ENCODE results near the gene PARD6G.

Gene PARD6G

DNA sequence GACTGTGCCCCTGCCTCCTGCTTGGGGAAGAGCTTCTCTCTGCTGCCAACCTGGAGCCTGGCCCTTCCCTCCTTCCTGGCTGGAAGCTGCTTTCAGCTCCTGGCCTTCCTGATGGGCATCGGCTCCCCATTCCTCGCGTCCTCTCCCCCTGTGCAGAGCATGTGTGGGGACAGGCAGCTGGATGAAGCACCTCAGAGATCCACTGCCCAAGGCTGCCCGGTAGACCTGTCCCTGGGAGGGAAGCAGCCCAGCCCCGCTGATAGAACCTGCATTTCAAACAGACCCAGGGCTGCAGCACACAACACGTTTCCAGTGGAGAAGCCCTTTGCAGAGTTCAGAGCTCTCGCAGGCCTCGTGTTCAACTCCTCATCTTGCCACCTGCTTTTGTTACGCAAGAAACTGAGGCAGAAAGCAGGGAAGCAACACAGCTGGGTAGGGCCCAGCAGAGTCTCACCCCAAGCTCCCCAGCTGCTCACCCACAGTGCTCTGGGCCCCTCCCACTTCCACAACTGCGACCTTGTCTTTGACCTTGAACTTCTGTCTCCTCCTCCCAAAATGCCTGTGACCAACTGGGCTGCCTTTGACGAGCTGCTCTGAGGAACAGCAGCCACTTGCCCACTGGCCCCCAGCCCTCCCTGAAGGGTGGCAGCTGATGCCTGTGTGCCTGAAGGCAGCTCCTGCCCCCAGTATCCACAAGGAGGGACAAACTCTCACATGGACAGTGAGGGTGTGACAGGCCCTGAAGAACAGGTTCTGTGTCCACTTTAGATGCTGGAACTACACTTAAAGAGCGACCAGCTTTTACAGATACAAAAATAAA is 65.5 kb downstream of the PARD6G start:
- Histone ChIP-seq H3K4me3 (ENCODE audit: low read depth in 1 of 2, low read length in 2 of 2) (no peak overlapping the region), H3K36me3 (ENCODE audit: insufficient read depth, low read length) (no peaks in the 10 kb centered on the region), H3K27me3 (ENCODE audit: control insufficient read depth in 1 of 2, insufficient read depth in 2 of 2, low read length in 2 of 2) (no peaks in the 10 kb centered on the region), H3K9ac (ENCODE audit: low read length) (no peak overlapping the region), H3K9me3 (ENCODE audit: low read length) (no peaks in the 10 kb centered on the region), H3K4me1 (ENCODE audit: insufficient read depth, low read length) (peaks cover 5% of the 10 kb centered on the region), H3K27ac (ENCODE audit: low read depth, low read length) (no peak overlapping the region)

DNA sequence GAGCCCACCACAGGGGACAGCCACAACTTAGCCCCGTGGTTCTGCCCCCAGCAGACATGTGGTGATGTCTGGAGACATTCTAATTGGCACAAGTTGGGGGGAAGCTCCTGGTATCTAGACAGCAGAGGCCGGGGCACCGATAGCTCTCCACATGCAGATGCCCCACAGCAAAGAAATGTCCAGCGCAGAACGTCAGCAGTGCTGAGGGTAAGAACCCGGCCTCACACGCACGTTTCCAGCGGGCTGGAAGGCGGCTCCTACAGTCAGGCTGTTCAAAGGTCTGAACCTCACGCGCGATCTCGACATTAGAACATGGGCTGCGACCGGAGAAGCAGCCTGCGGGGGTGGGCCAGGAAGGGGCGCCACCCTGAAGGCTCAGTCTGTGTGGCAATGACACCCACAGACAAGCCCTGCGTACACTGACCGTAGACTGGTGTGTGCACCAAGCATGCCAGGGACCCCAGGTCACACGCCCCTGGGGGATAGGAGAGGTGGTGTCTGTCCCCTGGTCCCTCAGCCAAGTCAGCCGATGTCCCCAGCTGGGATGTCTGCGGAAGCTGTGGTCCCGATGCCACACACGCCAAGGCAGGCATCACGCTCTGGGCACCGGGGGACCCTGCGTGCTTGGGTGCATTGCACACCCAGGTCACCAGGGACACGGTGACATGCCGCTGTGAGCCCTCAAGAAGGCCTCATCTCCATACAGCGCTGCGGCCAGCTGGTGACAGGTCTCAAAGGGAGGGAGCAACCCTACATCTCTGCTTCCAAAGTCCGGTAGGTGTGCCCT is 66.3 kb downstream of the PARD6G start:
- Histone ChIP-seq H3K4me1 (ENCODE audit: insufficient read depth, low read length) (peaks cover 12% of the 10 kb centered on the region), H3K9ac (ENCODE audit: low read length) (no peak overlapping the region), H3K27ac (ENCODE audit: low read depth, low read length) (no peak overlapping the region), H3K9me3 (ENCODE audit: low read length) (no peaks in the 10 kb centered on the region), H3K36me3 (ENCODE audit: insufficient read depth, low read length) (no peaks in the 10 kb centered on the region), H3K4me3 (ENCODE audit: low read depth in 1 of 2, low read length in 2 of 2) (no peak overlapping the region), H3K27me3 (ENCODE audit: control insufficient read depth in 1 of 2, insufficient read depth in 2 of 2, low read length in 2 of 2) (no peaks in the 10 kb centered on the region)

DNA sequence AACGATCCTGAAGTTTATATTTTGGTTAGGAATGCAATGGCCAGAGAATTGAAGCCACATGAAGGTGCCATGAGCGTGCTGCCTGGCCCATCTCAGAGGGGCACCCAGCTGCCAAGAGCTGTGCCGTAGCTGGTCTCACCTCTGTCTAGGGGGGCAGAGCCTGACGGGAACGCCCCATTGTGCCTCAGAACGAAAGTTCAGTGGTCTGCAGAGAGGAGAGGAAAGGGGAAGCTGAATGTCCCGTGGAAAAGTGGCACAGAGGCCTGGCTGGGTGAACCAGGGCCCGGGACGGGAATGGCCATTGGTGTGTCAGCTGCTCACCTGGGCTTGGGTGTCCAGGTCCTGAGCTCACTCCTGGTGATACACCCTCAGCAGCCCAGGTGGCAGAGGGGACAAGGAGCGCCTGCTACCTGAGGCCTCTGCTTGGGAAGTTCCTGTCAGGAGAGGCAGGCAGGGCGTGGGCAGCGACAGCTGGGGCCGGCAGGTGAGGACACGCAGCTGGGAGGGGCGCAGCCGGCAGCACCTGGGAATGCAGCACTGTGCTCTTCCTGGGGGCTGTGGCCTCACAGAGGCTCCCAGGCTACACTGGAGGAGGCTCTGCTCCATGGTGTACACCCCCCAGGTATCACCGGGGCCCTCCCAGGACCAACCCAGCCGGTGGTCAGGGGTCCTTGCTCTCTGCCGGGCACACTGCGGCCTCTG is 67.3 kb downstream of the PARD6G start:
- Histone ChIP-seq H3K27me3 (ENCODE audit: control insufficient read depth in 1 of 2, insufficient read depth in 2 of 2, low read length in 2 of 2) (no peaks in the 10 kb centered on the region), H3K27ac (ENCODE audit: low read depth, low read length) (no peak overlapping the region), H3K9me3 (ENCODE audit: low read length) (no peaks in the 10 kb centered on the region), H3K9ac (ENCODE audit: low read length) (no peak overlapping the region), H3K4me3 (ENCODE audit: low read depth in 1 of 2, low read length in 2 of 2) (no peak overlapping the region), H3K4me1 (ENCODE audit: insufficient read depth, low read length) (peaks cover 12% of the 10 kb centered on the region), H3K36me3 (ENCODE audit: insufficient read depth, low read length) (no peaks in the 10 kb centered on the region)

- no peaks in the 10 kb centered on the region for H3K27me3 ChIP-seq (ENCODE audit: control insufficient read depth in 1 of 2, insufficient read depth in 2 of 2, low read length in 2 of 2)
Observed at GRCh38 chr18:80178935-80179818, 68.1 kb downstream of the PARD6G start.

GRCh38 chr18:80177128-80177527 is 70.2 kb downstream of the PARD6G start:
- Histone ChIP-seq H3K4me1 (ENCODE audit: insufficient read depth, low read length) (peaks cover 12% of the 10 kb centered on the region), H3K27me3 (ENCODE audit: control insufficient read depth in 1 of 2, insufficient read depth in 2 of 2, low read length in 2 of 2) (no peaks in the 10 kb centered on the region), H3K27ac (ENCODE audit: low read depth, low read length) (no peak overlapping the region), H3K9me3 (ENCODE audit: low read length) (no peaks in the 10 kb centered on the region), H3K9ac (ENCODE audit: low read length) (no peak overlapping the region), H3K36me3 (ENCODE audit: insufficient read depth, low read length) (no peaks in the 10 kb centered on the region), H3K4me3 (ENCODE audit: low read depth in 1 of 2, low read length in 2 of 2) (peak overlapping the region in 1 of 2 donors; percentile 35)

More at GRCh38 chr18:80178935-80179818, 68.1 kb downstream of the PARD6G start:
- no peaks in the 10 kb centered on the region for H3K9me3 ChIP-seq (ENCODE audit: low read length)
- H3K36me3 ChIP-seq (ENCODE audit: insufficient read depth, low read length): no peaks in the 10 kb centered on the region
- H3K4me3 ChIP-seq (ENCODE audit: low read depth in 1 of 2, low read length in 2 of 2): no peak overlapping the region
- H3K9ac ChIP-seq (ENCODE audit: low read length): no peak overlapping the region
- H3K4me1 ChIP-seq (ENCODE audit: insufficient read depth, low read length): peaks cover 12% of the 10 kb centered on the region
- H3K27ac ChIP-seq (ENCODE audit: low read depth, low read length): no peak overlapping the region

DNA sequence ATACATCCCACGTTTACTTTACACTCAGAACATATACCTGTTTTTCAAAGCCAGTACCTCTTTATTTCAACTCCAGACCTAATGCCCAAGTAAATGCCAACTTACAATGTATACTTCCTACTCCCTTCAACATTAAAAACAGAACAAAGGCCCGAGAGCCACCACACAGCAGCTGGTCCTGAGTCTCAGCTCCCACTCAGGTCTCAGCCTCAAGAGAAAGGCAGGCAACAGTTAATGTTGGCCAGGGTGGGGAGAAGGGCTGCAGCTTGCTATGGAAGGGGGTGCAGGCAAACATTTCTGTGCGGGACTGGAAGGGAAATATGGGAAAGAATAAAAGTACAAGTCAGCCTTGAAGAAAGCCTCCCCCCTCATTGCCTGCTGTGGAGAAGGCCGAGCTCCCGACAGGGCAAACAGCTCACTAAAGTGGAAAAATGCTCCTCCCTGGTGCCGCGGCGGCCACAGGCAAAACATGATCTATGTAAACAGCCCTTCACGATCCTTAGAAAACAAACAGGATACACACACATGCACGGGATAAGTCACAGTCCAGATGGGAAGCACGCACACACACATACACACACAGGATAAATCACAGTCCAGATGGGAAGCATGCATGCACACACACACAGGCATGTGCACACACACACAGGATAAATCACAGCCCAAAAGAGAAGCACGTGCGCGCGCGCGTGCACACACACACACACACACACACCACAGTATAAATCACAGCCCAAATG is 70.8 kb downstream of the PARD6G start:
- H3K27ac ChIP-seq (ENCODE audit: low read depth, low read length): no peak overlapping the region
- no peak overlapping the region for H3K9ac ChIP-seq (ENCODE audit: low read length)
- H3K9me3 ChIP-seq (ENCODE audit: low read length): no peaks in the 10 kb centered on the region
- H3K4me1 ChIP-seq (ENCODE audit: insufficient read depth, low read length): peaks cover 16% of the 10 kb centered on the region
- H3K27me3 ChIP-seq (ENCODE audit: control insufficient read depth in 1 of 2, insufficient read depth in 2 of 2, low read length in 2 of 2): no peaks in the 10 kb centered on the region
- peak overlapping the region in 1 of 2 donors; percentile 35 for H3K4me3 ChIP-seq (ENCODE audit: low read depth in 1 of 2, low read length in 2 of 2)
- H3K36me3 ChIP-seq (ENCODE audit: insufficient read depth, low read length): no peaks in the 10 kb centered on the region

DNA sequence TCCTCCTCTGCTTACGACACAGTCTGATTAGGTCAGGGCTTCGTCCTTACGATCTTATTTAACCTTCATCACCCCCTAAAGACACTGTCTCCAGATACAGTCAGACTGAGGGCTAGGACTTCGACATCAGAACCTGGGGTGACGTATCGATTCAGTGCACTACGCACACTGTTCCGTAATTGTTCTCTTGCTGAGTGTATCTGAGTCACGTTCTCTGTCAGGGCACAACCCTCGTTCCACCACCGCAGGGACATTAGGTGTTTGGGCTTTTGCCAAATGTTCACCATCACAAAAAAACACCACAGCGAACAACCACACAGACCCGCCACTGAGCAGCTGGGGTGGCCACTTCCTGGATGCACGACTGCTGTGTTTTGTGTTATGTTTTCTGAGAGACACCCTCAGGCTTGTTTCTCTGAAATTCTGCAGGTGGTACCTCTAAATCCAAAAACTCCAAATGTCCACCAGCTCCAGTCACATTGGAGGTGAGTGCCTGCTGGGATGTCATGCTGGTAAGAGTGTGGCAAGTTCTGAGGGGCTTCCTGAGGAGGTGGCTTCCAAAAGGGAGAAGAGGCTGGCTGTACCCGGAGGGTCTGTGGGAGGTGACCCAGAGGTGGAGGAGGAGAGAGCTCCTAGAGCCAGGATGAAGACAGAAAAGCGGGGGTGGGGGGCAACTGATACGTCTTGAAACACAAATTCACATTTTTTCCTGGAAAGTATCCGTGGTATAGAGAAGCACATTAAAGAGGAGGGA is 71.7 kb downstream of the PARD6G start:
- Histone ChIP-seq H3K36me3 (ENCODE audit: insufficient read depth, low read length) (no peaks in the 10 kb centered on the region), H3K4me1 (ENCODE audit: insufficient read depth, low read length) (peaks cover 19% of the 10 kb centered on the region), H3K9ac (ENCODE audit: low read length) (no peak overlapping the region), H3K9me3 (ENCODE audit: low read length) (no peaks in the 10 kb centered on the region), H3K4me3 (ENCODE audit: low read depth in 1 of 2, low read length in 2 of 2) (no peak overlapping the region), H3K27ac (ENCODE audit: low read depth, low read length) (no peak overlapping the region), H3K27me3 (ENCODE audit: control insufficient read depth in 1 of 2, insufficient read depth in 2 of 2, low read length in 2 of 2) (no peaks in the 10 kb centered on the region)

GRCh38 chr18:80173060-80173459 is 74.3 kb downstream of the PARD6G start:
- Histone ChIP-seq H3K27ac (ENCODE audit: low read depth, low read length) (no peak overlapping the region), H3K36me3 (ENCODE audit: insufficient read depth, low read length) (no peaks in the 10 kb centered on the region), H3K9ac (ENCODE audit: low read length) (no peak overlapping the region), H3K9me3 (ENCODE audit: low read length) (no peaks in the 10 kb centered on the region), H3K27me3 (ENCODE audit: control insufficient read depth in 1 of 2, insufficient read depth in 2 of 2, low read length in 2 of 2) (no peaks in the 10 kb centered on the region), H3K4me1 (ENCODE audit: insufficient read depth, low read length) (peaks cover 19% of the 10 kb centered on the region), H3K4me3 (ENCODE audit: low read depth in 1 of 2, low read length in 2 of 2) (no peak overlapping the region)

DNA sequence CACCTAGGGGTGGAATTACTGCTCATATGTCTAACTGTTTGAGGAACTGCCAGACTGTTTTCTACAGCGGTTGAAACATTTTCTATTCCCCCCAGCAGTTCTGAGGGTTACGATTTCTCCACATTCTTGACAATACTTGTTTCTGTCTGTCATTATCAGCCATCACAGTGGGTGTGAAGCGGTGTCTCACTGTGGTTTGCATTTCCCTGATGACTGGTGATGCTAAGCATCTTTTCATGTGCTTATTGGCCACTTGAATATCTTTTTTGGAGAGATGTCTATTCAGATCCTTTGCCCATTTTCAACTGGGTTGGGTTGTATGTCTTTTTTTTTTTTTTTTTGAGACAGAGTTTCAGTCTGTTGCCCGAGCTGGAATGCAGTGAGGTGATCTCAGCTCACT is 75.3 kb downstream of the PARD6G start:
- Histone ChIP-seq H3K27me3 (ENCODE audit: control insufficient read depth in 1 of 2, insufficient read depth in 2 of 2, low read length in 2 of 2) (no peaks in the 10 kb centered on the region), H3K9me3 (ENCODE audit: low read length) (no peaks in the 10 kb centered on the region), H3K4me3 (ENCODE audit: low read depth in 1 of 2, low read length in 2 of 2) (no peak overlapping the region), H3K36me3 (ENCODE audit: insufficient read depth, low read length) (no peaks in the 10 kb centered on the region), H3K9ac (ENCODE audit: low read length) (no peak overlapping the region), H3K27ac (ENCODE audit: low read depth, low read length) (no peak overlapping the region), H3K4me1 (ENCODE audit: insufficient read depth, low read length) (peaks cover 16% of the 10 kb centered on the region)

All from muscle layer of colon (tissue), 2 donors.